Type B pancreatic cell (in vitro differentiated cells): ENCODE measurements around the gene LINC01488. TPM values are rescaled to one million over a fixed set of nuclear protein-coding genes. Genes with fewer than 3 reads are reported as not detected.
A peak's percentile ranks its signal among the peaks of the same experiment; 100 is the strongest.

Experiments
- DNase-seq: peaks from one replicate; pipeline ENCODE4 v3.0.0; 2021; ENCODE audit warnings: mixed read lengths; ENCODE audit not compliant: unreplicated experiment; ENCODE audit errors: extremely low spot score
- H3K27ac Mint-ChIP-seq: 2 replicates; pipeline ENCODE4 v1.8.0; 2021; ENCODE audit warnings: mild to moderate bottlenecking, mixed read lengths
- H3K27me3 Mint-ChIP-seq: 2 replicates; pipeline ENCODE4 v1.8.0; 2021; ENCODE audit warnings: mixed read lengths
- H3K36me3 Mint-ChIP-seq: 2 replicates; pipeline ENCODE4 v1.8.0; 2021; ENCODE audit warnings: mixed read lengths
- H3K4me1 Mint-ChIP-seq: one replicate; pipeline ENCODE4 v1.8.0; 2021; ENCODE audit warnings: mixed read lengths; ENCODE audit not compliant: unreplicated experiment
- H3K4me3 Mint-ChIP-seq: 2 replicates; pipeline ENCODE4 v1.8.0; 2021; ENCODE audit warnings: mild to moderate bottlenecking, mixed read lengths
- H3K9me3 Mint-ChIP-seq: 2 replicates; pipeline ENCODE4 v1.8.0; 2021; ENCODE audit warnings: mixed read lengths
- CTCF ChIP-seq: fragments of 200-600 bp; sonication (generic); conservative IDR thresholded peaks from 2 replicates; pipeline ENCODE4 v1.5.0; 2021; ENCODE audit warnings: antibody characterized with exemption, mild to moderate bottlenecking
- total RNA-seq: library from RNA; stranded (reverse); gene quantifications from 2 replicates; pipeline ENCODE4 v1.2.1, GENCODE V29; 2021; ENCODE audit warnings: low replicate concordance

LINC01488 gene
- total RNA-seq, 1 donor from 2014 or later, result not detected

- DNase-seq, result no peak
- H3K4me3 Mint-ChIP-seq, result peak overlapping the region; percentile 15
Observed at GRCh38 chr11:69439651-69440464, 41.6 kb upstream of the LINC01488 start.

GRCh38 chr11:69440876-69441275 is 40.6 kb upstream of the LINC01488 start:
- Mint-ChIP-seq H3K4me1 (peaks cover 43% of the 10 kb centered on the region), H3K27me3 (no peaks in the 10 kb centered on the region), H3K4me3 (no peak overlapping the region), H3K36me3 (no peaks in the 10 kb centered on the region), H3K27ac (no peak overlapping the region), H3K9me3 (no peaks in the 10 kb centered on the region)
- no peak for TF ChIP-seq CTCF
- no peak for DNase-seq

More at GRCh38 chr11:69439651-69440464, 41.6 kb upstream of the LINC01488 start:
- Mint-ChIP-seq H3K9me3 (no peaks in the 10 kb centered on the region), H3K36me3 (no peaks in the 10 kb centered on the region), H3K27me3 (no peaks in the 10 kb centered on the region), H3K4me1 (peaks cover 44% of the 10 kb centered on the region), H3K27ac (peak overlapping the region; percentile 43)
- TF ChIP-seq CTCF, result no peak

GRCh38 chr11:69442012-69442806 is 39.3 kb upstream of the LINC01488 start:
- no peak for TF ChIP-seq CTCF
- DNase-seq, result no peak
- H3K27ac Mint-ChIP-seq, result peak overlapping the region; percentile 93
- no peaks in the 10 kb centered on the region for H3K9me3 Mint-ChIP-seq
- H3K4me1 Mint-ChIP-seq, result peaks cover 38% of the 10 kb centered on the region
- no peaks in the 10 kb centered on the region for H3K36me3 Mint-ChIP-seq
- H3K4me3 Mint-ChIP-seq, result peak overlapping the region; percentile 75
- no peaks in the 10 kb centered on the region for H3K27me3 Mint-ChIP-seq

- no peak for DNase-seq
- Mint-ChIP-seq H3K9me3 (no peaks in the 10 kb centered on the region), H3K4me3 (peak overlapping the region; percentile 75), H3K36me3 (no peaks in the 10 kb centered on the region), H3K27ac (peak overlapping the region; percentile 93), H3K27me3 (no peaks in the 10 kb centered on the region), H3K4me1 (peaks cover 36% of the 10 kb centered on the region)
- no peak for TF ChIP-seq CTCF
Observed at GRCh38 chr11:69442807-69443137, 38.7 kb upstream of the LINC01488 start.

- peak overlapping the region; percentile 93 for H3K27ac Mint-ChIP-seq
- TF ChIP-seq CTCF, result no peak
- DNase-seq, result peak; percentile 93
- H3K27me3 Mint-ChIP-seq, result no peaks in the 10 kb centered on the region
- peak overlapping the region; percentile 87 for H3K4me3 Mint-ChIP-seq
- peaks cover 35% of the 10 kb centered on the region for H3K4me1 Mint-ChIP-seq
- H3K36me3 Mint-ChIP-seq, result no peaks in the 10 kb centered on the region
- no peaks in the 10 kb centered on the region for H3K9me3 Mint-ChIP-seq
Observed at GRCh38 chr11:69443138-69443967, 38.1 kb upstream of the LINC01488 start.
